ENCODE data around the gene MRM3. TPM values are rescaled to one million over a fixed set of nuclear protein-coding genes. Genes with fewer than 3 reads are reported as not detected.

The MRM3 gene
- total RNA-seq, 1 experiment from 2014 or later = 54.1 TPM

Other genes starting within 250 kb of the MRM3 start
- gene VPS53, start 67.5 kb upstream of the MRM3 start, total RNA-seq (2014; rRNA removed; shearing (Covaris generic)) = 17.3 and 32.6 TPM in 2 replicates
- 39.4 and 42.0 TPM in 2 replicates for gene TLCD3A, start 49.8 kb upstream of the MRM3 start, total RNA-seq (2014; rRNA removed; shearing (Covaris generic))
- 36.1 and 39.9 TPM in 2 replicates for gene GEMIN4, start 30.1 kb upstream of the MRM3 start, total RNA-seq (2014; rRNA removed; shearing (Covaris generic))
- 87.4 and 182 TPM in 2 replicates for gene GLOD4, start 73 bp upstream of the MRM3 start, total RNA-seq (2014; rRNA removed; shearing (Covaris generic))
- 133 and 147 TPM in 2 replicates for gene NXN, start 197.4 kb downstream of the MRM3 start, total RNA-seq (2014; rRNA removed; shearing (Covaris generic))
- gene TIMM22, start 214.8 kb downstream of the MRM3 start, total RNA-seq (2014; rRNA removed; shearing (Covaris generic)) = 25.9 and 27.4 TPM in 2 replicates